Esophagus squamous epithelium (tissue), 5 donors: ENCODE data around the gene CPLX1. TPM values are rescaled to one million over a fixed set of nuclear protein-coding genes. Genes with fewer than 3 reads are reported as not detected.

Experiments
- DNase-seq: peaks from one replicate; lab custom pipeline; 2025; lab: John Stamatoyannopoulos, UW
- H3K27ac ChIP-seq, 4 donors: fragments of 200-600 bp; sonication (generic); one replicate each; pipeline ENCODE4 v1.5.1; 2016 to 2019; ENCODE audit warnings: mild to moderate bottlenecking in 1 of 4
- H3K27me3 ChIP-seq, 4 donors: fragments of 200-600 bp; sonication (generic); 1 replicate in 3 of 4; 2 replicates in 1 of 4; pipeline versions ENCODE4 v1.5.1 to v1.6.0; 2017 to 2021; ENCODE audit warnings: antibody characterized with exemption in 1 of 4
- H3K36me3 ChIP-seq, 3 donors: fragments of 200-600 bp; sonication (generic); one replicate each; pipeline ENCODE4 v1.5.1; 2016 to 2019
- H3K4me1 ChIP-seq, 3 donors: fragments of 200-600 bp; sonication (generic); one replicate each; pipeline ENCODE4 v1.5.1; 2017 to 2019
- H3K4me3 ChIP-seq, 4 donors: fragments of 200-600 bp; sonication (generic); 1 replicate in 3 of 4; 2 replicates in 1 of 4; pipeline ENCODE4 v1.5.1; 2016 to 2019; ENCODE audit warnings: mild to moderate bottlenecking in 2 of 4, moderate library complexity in 1 of 4
- H3K9me3 ChIP-seq, 3 donors: fragments of 200-600 bp; sonication (generic); one replicate each; pipeline ENCODE4 v1.5.1; 2016 to 2019
- POLR2A ChIP-seq, 4 donors: fragments of 450-650 bp; IDR thresholded peaks; one replicate each; pipeline ENCODE4 v1.6.1; 2017; ENCODE audit warnings: antibody characterized with exemption in 4 of 4, mild to moderate bottlenecking in 4 of 4, moderate library complexity in 3 of 4
- WGBS, 2 donors: methylation state at CpG; one replicate each; pipeline ENCODE4 v1.1.5; 2018; 5-methylcytosine and 5-hydroxymethylcytosine counted together
- intact Hi-C: fragments of 100-400 bp; cut with DNase I; formaldehyde crosslinking; loops from one replicate; pipeline ENCODE4 v1.15.0; 2022
- total RNA-seq, 4 donors: library from RNA; depleted of rRNA; stranded (reverse); fragments of >200 nt; gene quantifications; one replicate each; pipeline ENCODE4 v1.1.0, GENCODE V29; 2016
- TF ChIP-seq, protein P1 (sequence below), 6 experiments: fragments of 450-650 bp in 4 of 6; fragments of 200-600 bp in 2 of 6; sonication (generic) in 2 of 6; IDR thresholded peaks; one replicate each; pipeline ENCODE4 v1.5.1; 2016 to 2019; ENCODE audit warnings: antibody characterized with exemption in 6 of 6, mild to moderate bottlenecking in 4 of 6, moderate library complexity in 4 of 6
- donor health status: DM: yes; HTN: yes; CAD: no.

The CPLX1 gene
- total RNA-seq, 4 donors from 2014 or later = 0.44 to 0.57 TPM; not detected in 2

DNA sequence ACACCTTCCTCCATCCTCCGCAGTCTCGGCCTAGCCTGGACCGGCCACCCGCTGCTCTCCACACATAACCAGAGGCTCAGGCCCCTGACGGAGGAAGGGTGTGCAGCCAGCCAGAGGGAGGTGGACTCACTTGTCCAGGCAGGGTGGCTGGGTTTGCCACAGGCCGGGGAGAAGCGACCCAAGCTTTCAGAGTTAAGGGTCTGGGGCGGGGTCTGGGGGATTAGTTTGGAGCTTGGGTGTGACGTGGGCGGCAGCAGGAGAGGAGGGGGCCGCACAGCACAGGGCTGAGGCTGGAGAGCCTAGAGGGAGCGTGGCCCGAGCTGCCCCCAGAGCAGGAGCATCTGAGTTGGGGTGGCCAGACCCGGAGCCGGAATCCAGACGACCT is 22.4 kb upstream of the CPLX1 start:
- intact Hi-C loops = no loop called here
- Histone ChIP-seq H3K27me3 (no peaks in the 10 kb centered on the region), H3K9me3 (no peaks in the 10 kb centered on the region), H3K36me3 (peaks cover 0 to 61% (median 20%) of the 10 kb centered on the region in 3 donors), H3K4me1 (no peaks in the 10 kb centered on the region), H3K27ac (no peak overlapping the region), H3K4me3 (no peak overlapping the region)
- 89 to 91% methylated on average over 11 of the region's 16 CpGs for WGBS, 2 donors
- DNase-seq = no peak
- TF ChIP-seq POLR2A (IDR thresholded peaks at IDR 0.05) = no peak
- TF ChIP-seq, protein P1, sequence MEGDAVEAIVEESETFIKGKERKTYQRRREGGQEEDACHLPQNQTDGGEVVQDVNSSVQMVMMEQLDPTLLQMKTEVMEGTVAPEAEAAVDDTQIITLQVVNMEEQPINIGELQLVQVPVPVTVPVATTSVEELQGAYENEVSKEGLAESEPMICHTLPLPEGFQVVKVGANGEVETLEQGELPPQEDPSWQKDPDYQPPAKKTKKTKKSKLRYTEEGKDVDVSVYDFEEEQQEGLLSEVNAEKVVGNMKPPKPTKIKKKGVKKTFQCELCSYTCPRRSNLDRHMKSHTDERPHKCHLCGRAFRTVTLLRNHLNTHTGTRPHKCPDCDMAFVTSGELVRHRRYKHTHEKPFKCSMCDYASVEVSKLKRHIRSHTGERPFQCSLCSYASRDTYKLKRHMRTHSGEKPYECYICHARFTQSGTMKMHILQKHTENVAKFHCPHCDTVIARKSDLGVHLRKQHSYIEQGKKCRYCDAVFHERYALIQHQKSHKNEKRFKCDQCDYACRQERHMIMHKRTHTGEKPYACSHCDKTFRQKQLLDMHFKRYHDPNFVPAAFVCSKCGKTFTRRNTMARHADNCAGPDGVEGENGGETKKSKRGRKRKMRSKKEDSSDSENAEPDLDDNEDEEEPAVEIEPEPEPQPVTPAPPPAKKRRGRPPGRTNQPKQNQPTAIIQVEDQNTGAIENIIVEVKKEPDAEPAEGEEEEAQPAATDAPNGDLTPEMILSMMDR (IDR thresholded peaks at IDR 0.05) = no peak

DNA sequence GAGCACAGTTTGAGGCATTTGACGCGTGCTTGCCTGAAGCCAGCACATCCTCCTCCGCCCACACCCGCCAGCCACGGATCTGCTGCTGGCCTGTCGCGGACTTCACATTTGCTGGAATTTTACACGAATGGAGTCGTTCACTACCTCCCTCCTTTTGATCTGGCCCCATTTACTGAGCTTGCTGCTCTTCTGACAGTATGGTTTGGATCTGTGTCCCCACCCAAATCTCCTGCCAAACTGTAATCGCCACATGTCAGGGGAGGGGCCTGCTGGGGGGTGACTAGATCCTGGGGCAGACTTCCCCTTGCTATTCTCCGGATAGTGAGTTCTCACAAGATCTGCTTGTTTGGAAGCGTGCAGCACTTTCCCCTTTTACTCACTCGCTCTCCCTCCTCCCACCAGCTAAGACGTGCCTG is 19.9 kb upstream of the CPLX1 start:
- Histone ChIP-seq H3K27me3 (no peaks in the 10 kb centered on the region), H3K9me3 (no peaks in the 10 kb centered on the region), H3K4me3 (no peak overlapping the region), H3K4me1 (no peaks in the 10 kb centered on the region), H3K27ac (no peak overlapping the region), H3K36me3 (peaks cover 0 to 37% (median 17%) of the 10 kb centered on the region in 3 donors)
- TF ChIP-seq, protein P1 (IDR thresholded peaks at IDR 0.05) = no peak
- no peak for TF ChIP-seq POLR2A (IDR thresholded peaks at IDR 0.05)
- intact Hi-C loops = no loop called here
- WGBS, 2 donors = 69 to 70% methylated on average over 14 of the region's 14 CpGs
- DNase-seq = no peak

DNA sequence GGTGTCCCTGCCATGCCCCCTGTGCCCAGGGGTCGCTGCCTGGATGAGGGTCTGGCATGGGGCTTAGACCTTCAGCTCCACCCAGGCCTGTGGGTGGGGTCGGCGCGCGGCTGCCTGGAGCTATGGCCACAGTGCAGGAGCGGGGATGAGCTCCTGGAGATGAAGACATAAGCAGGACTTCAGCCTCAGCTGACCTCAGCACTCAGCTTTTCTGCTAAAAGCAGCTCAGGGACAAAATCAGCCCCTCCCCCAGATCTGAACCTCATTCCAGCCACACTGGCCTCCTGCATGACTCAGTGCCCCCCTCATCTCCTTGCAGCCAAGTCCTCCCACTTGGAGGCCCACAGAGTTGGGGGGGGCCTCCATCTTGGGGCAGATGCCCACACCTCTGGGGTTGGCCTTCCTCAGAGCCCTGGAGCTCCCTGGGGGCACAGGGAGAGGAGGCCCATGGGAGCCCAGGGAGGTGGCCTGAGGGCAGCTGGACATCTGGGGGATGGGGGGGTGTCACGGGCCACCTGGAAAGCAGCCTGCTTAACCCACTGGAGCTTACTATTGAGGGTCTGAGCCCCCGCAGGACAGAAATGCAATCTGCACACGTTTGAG is 19.4 kb upstream of the CPLX1 start:
- TF ChIP-seq POLR2A (IDR thresholded peaks at IDR 0.05) = no peak
- TF ChIP-seq, protein P1 (IDR thresholded peaks at IDR 0.05) = no peak
- 14 to 45% methylated on average over 1 to 4 of the region's 9 CpGs for WGBS, 2 donors
- Histone ChIP-seq H3K36me3 (peaks cover 0 to 31% (median 13%) of the 10 kb centered on the region in 3 donors), H3K9me3 (no peaks in the 10 kb centered on the region), H3K4me1 (no peaks in the 10 kb centered on the region), H3K27me3 (no peaks in the 10 kb centered on the region), H3K27ac (no peak overlapping the region), H3K4me3 (no peak overlapping the region)
- intact Hi-C loops = no loop called here
- DNase-seq = no peak

DNA sequence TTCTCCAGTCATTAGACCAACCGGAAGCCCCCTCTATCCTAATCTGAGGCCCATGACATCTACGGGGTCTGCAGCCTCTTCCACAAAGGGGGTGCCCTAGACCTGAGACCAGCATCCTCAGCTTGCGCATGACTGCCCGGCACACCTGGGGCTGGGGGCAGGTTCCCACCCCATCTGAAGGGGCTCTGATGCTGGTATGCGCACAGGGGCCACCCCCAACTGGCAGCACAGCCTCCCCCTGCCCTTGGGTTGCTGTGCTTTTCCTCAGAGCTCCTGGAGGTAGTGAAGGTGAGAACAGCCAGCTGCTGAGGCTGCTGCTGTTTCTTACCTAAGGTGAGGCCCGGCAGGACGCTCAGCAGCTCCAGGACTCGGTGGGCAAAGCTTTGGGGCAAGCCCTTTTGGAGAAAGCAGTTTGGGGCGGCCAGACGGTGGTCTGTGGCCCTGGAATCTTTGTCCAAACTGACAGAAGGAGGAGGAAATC is 18.9 kb upstream of the CPLX1 start:
- Histone ChIP-seq H3K36me3 (peaks cover 0 to 26% (median 10%) of the 10 kb centered on the region in 3 donors), H3K9me3 (no peaks in the 10 kb centered on the region), H3K27ac (no peak overlapping the region), H3K4me1 (no peaks in the 10 kb centered on the region), H3K27me3 (no peaks in the 10 kb centered on the region), H3K4me3 (no peak overlapping the region)
- intact Hi-C loops = no loop called here
- TF ChIP-seq, protein P1 (IDR thresholded peaks at IDR 0.05) = no peak
- TF ChIP-seq POLR2A (IDR thresholded peaks at IDR 0.05) = no peak
- DNase-seq = no peak
- WGBS, 2 donors = 93 to 95% methylated on average over 3 of the region's 10 CpGs

DNA sequence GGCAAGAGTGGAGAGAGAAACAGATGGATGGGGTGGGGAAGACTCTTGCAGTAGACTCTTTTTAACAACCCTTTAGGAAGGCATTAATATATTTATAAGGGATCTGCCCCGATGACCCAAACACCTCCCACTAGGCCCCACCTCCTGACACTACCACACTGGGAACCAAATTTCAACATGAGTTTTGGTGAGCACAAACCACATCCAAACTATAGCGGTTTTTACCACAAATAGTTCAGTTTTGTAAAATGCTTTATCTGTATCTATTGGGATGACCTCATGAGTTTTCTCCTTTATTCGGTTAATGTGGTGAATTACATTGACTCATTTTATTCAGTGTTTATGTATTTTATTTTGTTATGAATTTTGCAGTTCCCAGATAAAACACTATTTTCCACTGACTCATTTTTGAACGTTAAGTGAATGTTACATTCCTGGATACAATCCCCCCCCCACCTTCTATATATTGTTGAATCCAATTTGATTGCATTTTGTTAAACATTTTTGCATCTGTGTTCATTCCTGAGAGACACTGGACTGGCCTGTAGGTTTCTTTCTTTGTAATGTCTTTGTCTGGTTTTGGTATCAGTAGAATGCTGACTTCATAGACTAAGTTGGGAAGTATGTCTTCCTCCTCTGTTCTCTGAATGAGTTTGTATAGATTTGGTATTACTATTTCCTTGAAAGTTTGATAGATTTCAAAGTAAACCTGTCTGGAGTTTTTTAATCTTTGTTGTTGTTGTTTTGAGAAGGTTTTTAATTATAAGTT is 13.9 kb upstream of the CPLX1 start:
- intact Hi-C loops = no loop called here
- H3K27me3 ChIP-seq = no peaks in the 10 kb centered on the region
- H3K9me3 ChIP-seq = peaks cover 0 to 21% (median 15%) of the 10 kb centered on the region in 3 donors

More for the DNA sequence above, 13.9 kb upstream of the CPLX1 start:
- Histone ChIP-seq H3K27ac (no peak overlapping the region), H3K36me3 (no peaks in the 10 kb centered on the region), H3K4me3 (no peak overlapping the region), H3K4me1 (no peaks in the 10 kb centered on the region)
- no peak for DNase-seq
- WGBS, 2 donors = 69 to 80% methylated on average over 4 of the region's 4 CpGs
- TF ChIP-seq, protein P1 (IDR thresholded peaks at IDR 0.05) = no peak
- no peak for TF ChIP-seq POLR2A (IDR thresholded peaks at IDR 0.05)
